ENCODE measurements around the gene CTNNA2.

Gene CTNNA2

DNA sequence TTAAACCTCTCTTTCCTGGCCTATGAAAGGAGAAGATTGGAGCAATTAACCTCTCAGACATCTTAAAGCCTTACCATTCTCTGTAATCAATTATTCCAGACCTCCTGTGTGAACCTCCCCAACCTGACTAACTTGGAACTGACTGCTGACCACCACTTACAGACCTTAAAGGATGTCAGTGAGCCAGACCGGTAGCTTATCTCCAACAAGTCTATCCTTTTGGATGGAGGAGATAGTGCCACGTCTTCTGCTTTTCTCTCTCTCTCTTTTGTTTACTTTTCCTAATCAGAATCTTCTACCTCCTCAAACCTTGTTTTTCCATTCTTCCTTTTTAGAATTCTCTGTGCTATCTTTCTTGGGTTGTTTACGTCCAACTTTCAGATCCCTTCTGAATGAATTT, 734.5 kb downstream of the CTNNA2 start:
- H3K9me3 ChIP-seq (ENCODE audit: insufficient read depth, low read length, severe bottlenecking), result no peaks in the 10 kb centered on the region
- H3K27ac ChIP-seq (ENCODE audit: low read length), result no peak overlapping the region
- no peak for DNase-seq
- no peaks in the 10 kb centered on the region for H3K36me3 ChIP-seq (ENCODE audit: insufficient read depth, low read length)
- no peak overlapping the region for H2AFZ ChIP-seq (ENCODE audit: low read depth, low read length)
- H4K20me1 ChIP-seq (ENCODE audit: insufficient read depth, low read length), result no peaks in the 10 kb centered on the region
- no peak overlapping the region for H3K9ac ChIP-seq (ENCODE audit: low read depth, low read length)
- TF ChIP-seq, protein P1, sequence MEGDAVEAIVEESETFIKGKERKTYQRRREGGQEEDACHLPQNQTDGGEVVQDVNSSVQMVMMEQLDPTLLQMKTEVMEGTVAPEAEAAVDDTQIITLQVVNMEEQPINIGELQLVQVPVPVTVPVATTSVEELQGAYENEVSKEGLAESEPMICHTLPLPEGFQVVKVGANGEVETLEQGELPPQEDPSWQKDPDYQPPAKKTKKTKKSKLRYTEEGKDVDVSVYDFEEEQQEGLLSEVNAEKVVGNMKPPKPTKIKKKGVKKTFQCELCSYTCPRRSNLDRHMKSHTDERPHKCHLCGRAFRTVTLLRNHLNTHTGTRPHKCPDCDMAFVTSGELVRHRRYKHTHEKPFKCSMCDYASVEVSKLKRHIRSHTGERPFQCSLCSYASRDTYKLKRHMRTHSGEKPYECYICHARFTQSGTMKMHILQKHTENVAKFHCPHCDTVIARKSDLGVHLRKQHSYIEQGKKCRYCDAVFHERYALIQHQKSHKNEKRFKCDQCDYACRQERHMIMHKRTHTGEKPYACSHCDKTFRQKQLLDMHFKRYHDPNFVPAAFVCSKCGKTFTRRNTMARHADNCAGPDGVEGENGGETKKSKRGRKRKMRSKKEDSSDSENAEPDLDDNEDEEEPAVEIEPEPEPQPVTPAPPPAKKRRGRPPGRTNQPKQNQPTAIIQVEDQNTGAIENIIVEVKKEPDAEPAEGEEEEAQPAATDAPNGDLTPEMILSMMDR (IDR thresholded peaks at IDR 0.05; ENCODE audit: borderline replicate concordance, extremely low read depth, low read length, poor library complexity, severe bottlenecking), result no peak
- no peak for TF ChIP-seq EZH2 (IDR thresholded peaks at IDR 0.05; ENCODE audit: borderline replicate concordance, low read depth, low read length, severe bottlenecking)
- H3K79me2 ChIP-seq (ENCODE audit: insufficient read depth, low read length), result no peaks in the 10 kb centered on the region
- no peak overlapping the region for H3K4me3 ChIP-seq (ENCODE audit: low read depth in 1 of 2, low read length in 2 of 2)
- no peaks in the 10 kb centered on the region for H3K4me1 ChIP-seq (ENCODE audit: insufficient read depth, low read length)
- no peak for ATAC-seq (ENCODE audit: insufficient read depth, low read depth)
- H3K27me3 ChIP-seq (ENCODE audit: insufficient read depth, low read length, poor library complexity), result no peaks in the 10 kb centered on the region
- no peak overlapping the region for H3K4me2 ChIP-seq (ENCODE audit: insufficient read depth, low read length)

DNA sequence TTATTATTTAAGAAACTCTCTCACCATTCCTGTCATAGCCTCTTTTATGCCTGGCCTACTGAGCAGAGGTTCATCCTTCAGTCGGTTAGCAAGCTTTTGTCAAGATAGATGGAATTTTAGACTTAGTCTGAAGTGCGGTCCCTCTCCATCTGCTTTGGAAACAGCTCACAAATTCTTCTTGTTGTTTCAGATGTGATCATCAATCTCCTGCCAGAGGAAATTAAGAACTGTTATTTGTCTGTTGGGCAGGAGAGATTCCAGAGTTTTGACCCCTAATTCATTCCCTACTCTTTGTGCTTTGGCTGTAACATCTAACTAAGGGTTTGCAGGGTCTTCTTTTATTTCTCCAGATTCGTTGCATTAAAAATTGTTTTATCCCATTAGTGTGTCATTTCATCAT, 735.3 kb downstream of the CTNNA2 start:
- DNase-seq, result no peak
- Histone ChIP-seq H3K4me2 (ENCODE audit: insufficient read depth, low read length) (no peak overlapping the region), H3K9ac (ENCODE audit: low read depth, low read length) (no peak overlapping the region), H3K27me3 (ENCODE audit: insufficient read depth, low read length, poor library complexity) (no peaks in the 10 kb centered on the region), H3K79me2 (ENCODE audit: insufficient read depth, low read length) (no peaks in the 10 kb centered on the region), H3K9me3 (ENCODE audit: insufficient read depth, low read length, severe bottlenecking) (no peaks in the 10 kb centered on the region), H3K36me3 (ENCODE audit: insufficient read depth, low read length) (no peaks in the 10 kb centered on the region), H3K4me1 (ENCODE audit: insufficient read depth, low read length) (no peaks in the 10 kb centered on the region), H4K20me1 (ENCODE audit: insufficient read depth, low read length) (no peaks in the 10 kb centered on the region), H3K4me3 (ENCODE audit: low read depth in 1 of 2, low read length in 2 of 2) (no peak overlapping the region), H3K27ac (ENCODE audit: low read length) (no peak overlapping the region), H2AFZ (ENCODE audit: low read depth, low read length) (no peak overlapping the region)
- ATAC-seq (ENCODE audit: insufficient read depth, low read depth), result no peak
- no peak for TF ChIP-seq EZH2 (IDR thresholded peaks at IDR 0.05; ENCODE audit: borderline replicate concordance, low read depth, low read length, severe bottlenecking)
- TF ChIP-seq, protein P1 (IDR thresholded peaks at IDR 0.05; ENCODE audit: borderline replicate concordance, extremely low read depth, low read length, poor library complexity, severe bottlenecking), result no peak

DNA sequence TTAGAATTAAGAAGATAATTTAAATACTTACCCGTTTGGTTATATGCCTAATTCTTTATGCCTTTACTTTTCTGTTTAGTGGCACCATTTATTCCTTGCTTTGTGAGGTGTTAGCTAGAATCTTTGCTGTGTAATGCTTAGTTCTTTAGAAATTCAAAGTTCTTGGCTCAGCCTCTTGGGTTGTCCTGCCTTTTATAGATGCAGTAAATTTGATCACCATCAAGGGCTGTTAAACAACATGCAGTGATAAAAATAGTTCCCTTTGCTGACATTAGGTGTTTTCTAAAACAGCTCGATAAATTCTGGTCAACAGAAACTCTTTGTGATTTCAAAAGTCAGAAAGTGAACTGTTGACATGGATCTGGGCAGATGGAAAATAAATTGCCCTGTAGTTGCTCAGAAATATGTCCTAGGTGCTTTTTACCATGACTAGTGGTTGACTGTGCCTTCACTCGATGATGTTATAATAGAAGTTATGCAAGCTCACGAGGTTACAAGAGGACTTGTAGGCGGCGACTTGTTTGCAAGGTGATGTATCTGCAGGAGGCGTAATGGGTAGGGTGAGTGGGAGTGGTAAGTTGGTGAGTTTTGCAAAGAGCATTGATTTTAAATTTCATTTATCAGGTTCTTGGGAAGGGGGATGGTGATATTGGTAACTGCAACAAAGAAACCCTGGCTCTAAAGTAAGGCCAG, 739.6 kb downstream of the CTNNA2 start:
- no peak overlapping the region for H3K4me2 ChIP-seq (ENCODE audit: insufficient read depth, low read length)
- TF ChIP-seq EZH2 (IDR thresholded peaks at IDR 0.05; ENCODE audit: borderline replicate concordance, low read depth, low read length, severe bottlenecking), result no peak
- TF ChIP-seq, protein P1 (IDR thresholded peaks at IDR 0.05; ENCODE audit: borderline replicate concordance, extremely low read depth, low read length, poor library complexity, severe bottlenecking), result no peak
- H3K9me3 ChIP-seq (ENCODE audit: insufficient read depth, low read length, severe bottlenecking), result no peaks in the 10 kb centered on the region
- H3K4me1 ChIP-seq (ENCODE audit: insufficient read depth, low read length), result no peaks in the 10 kb centered on the region
- H3K9ac ChIP-seq (ENCODE audit: low read depth, low read length), result no peak overlapping the region
- no peaks in the 10 kb centered on the region for H3K79me2 ChIP-seq (ENCODE audit: insufficient read depth, low read length)
- no peak for DNase-seq
- no peak for ATAC-seq (ENCODE audit: insufficient read depth, low read depth)
- H3K36me3 ChIP-seq (ENCODE audit: insufficient read depth, low read length), result no peaks in the 10 kb centered on the region
- no peak overlapping the region for H2AFZ ChIP-seq (ENCODE audit: low read depth, low read length)
- no peak overlapping the region for H3K4me3 ChIP-seq (ENCODE audit: low read depth in 1 of 2, low read length in 2 of 2)
- H3K27ac ChIP-seq (ENCODE audit: low read length), result no peak overlapping the region
- no peaks in the 10 kb centered on the region for H4K20me1 ChIP-seq (ENCODE audit: insufficient read depth, low read length)
- H3K27me3 ChIP-seq (ENCODE audit: insufficient read depth, low read length, poor library complexity), result no peaks in the 10 kb centered on the region
